WERI-Rb-1 (cell line): ENCODE measurements around the gene WWOX.

Source experiments
- DNase-seq: peaks from one replicate; pipeline ENCODE4 v3.0.0-alpha.2; 2020
- H3K27ac ChIP-seq: fragments of 250-450 bp; sonication (Bioruptor Pico); 2 replicates; pipeline ENCODE4 v1.5.1; 2020; ENCODE audit warnings: mild to moderate bottlenecking, moderate library complexity
- H3K27me3 ChIP-seq: fragments of 250-450 bp; sonication (Bioruptor Pico); 2 replicates; pipeline ENCODE4 v1.5.1; 2021; ENCODE audit warnings: mild to moderate bottlenecking, low read depth, moderate library complexity; ENCODE audit not compliant: insufficient read depth, severe bottlenecking
- H3K36me3 ChIP-seq: fragments of 250-450 bp; sonication (Bioruptor Pico); 2 replicates; pipeline ENCODE4 v1.5.1; 2020; ENCODE audit warnings: mild to moderate bottlenecking, moderate library complexity
- H3K4me3 ChIP-seq: 2 replicates; pipeline ENCODE4 v1.5.1; 2011; ENCODE audit warnings: low read depth, mild to moderate bottlenecking, control low read depth, low read length
- H3K9me3 ChIP-seq: fragments of 250-450 bp; sonication (Bioruptor Pico); 2 replicates; pipeline ENCODE4 v1.5.1; 2021; ENCODE audit warnings: mild to moderate bottlenecking, moderate library complexity; ENCODE audit not compliant: severe bottlenecking
- CTCF ChIP-seq: IDR thresholded peaks from 2 replicates; pipeline ENCODE4 v1.5.1; 2011; ENCODE audit warnings: low read depth, mild to moderate bottlenecking, control low read depth, inconsistent platforms, low read length

Gene WWOX

GRCh38 chr16:79053577-79053976 lies 954.1 kb downstream of the WWOX start:
- Histone ChIP-seq H3K27ac (no peak overlapping the region), H3K4me3 (no peak overlapping the region), H3K9me3 (no peaks in the 10 kb centered on the region), H3K36me3 (no peaks in the 10 kb centered on the region), H3K27me3 (no peaks in the 10 kb centered on the region)
- DNase-seq: no peak
- no peak for TF ChIP-seq CTCF

DNA sequence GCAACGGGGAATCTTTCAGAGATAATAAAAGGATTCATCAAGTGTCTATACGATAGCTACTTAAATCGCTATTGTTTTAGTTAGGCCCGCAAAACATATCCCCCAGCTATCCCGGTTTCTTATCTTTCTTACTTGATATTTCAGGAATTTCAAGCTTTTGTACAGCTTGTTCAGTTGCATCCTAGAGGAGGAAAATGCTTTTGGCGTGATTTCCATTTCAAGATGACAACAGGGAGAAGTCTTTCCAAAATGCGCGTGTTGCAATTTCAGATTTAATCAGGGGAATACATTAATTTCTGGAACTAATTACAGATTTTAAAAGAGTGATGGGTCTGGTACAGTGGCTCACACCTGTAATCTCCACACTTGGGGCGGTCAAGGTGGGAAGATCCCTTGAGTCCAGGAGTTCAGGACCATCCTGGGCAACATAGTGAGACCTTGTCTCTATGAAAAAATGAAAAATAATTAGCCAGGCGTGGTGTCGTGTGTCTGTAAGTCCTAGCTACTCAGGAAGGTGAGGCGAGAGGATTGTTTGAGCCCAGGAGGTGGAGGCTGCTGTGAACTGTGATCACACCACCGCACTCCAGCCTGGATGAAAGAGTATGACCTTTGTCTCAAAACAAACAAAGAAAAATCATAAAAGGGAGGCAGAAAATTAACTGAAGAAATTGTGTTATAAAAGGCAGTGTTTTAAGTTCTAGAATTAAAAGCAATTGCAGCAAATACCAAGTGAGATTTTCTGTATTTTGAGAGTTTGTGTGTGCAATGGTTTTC lies 954.9 kb downstream of the WWOX start:
- no peak for TF ChIP-seq CTCF
- no peak overlapping the region for H3K4me3 ChIP-seq
- H3K27ac ChIP-seq: no peak overlapping the region
- no peaks in the 10 kb centered on the region for H3K36me3 ChIP-seq
- no peaks in the 10 kb centered on the region for H3K27me3 ChIP-seq
- no peaks in the 10 kb centered on the region for H3K9me3 ChIP-seq
- no peak for DNase-seq

GRCh38 chr16:79055251-79055970 lies 956.0 kb downstream of the WWOX start:
- no peak overlapping the region for H3K4me3 ChIP-seq
- DNase-seq: no peak
- H3K27ac ChIP-seq: no peak overlapping the region
- H3K27me3 ChIP-seq: no peaks in the 10 kb centered on the region
- TF ChIP-seq CTCF: no peak
- H3K36me3 ChIP-seq: no peaks in the 10 kb centered on the region
- H3K9me3 ChIP-seq: no peaks in the 10 kb centered on the region

- no peak for TF ChIP-seq CTCF
- Histone ChIP-seq H3K4me3 (no peak overlapping the region), H3K36me3 (no peaks in the 10 kb centered on the region), H3K27me3 (no peaks in the 10 kb centered on the region), H3K27ac (no peak overlapping the region), H3K9me3 (no peaks in the 10 kb centered on the region)
- DNase-seq: no peak
These were observed 961.7 kb downstream of the WWOX start for GRCh38 chr16:79061181-79061580.

- Histone ChIP-seq H3K27ac (no peak overlapping the region), H3K9me3 (no peaks in the 10 kb centered on the region), H3K36me3 (no peaks in the 10 kb centered on the region), H3K4me3 (no peak overlapping the region), H3K27me3 (no peaks in the 10 kb centered on the region)
- no peak for TF ChIP-seq CTCF
- DNase-seq: no peak
These were observed 962.9 kb downstream of the WWOX start for GRCh38 chr16:79062336-79062735.
